Stimulated activated CD4-positive, alpha-beta T cell treated with anti-CD3 and anti-CD28 coated beads, Interleukin-2, amount 100 ng/mL, for 4 hours (primary cell): ENCODE results near the gene MRPL55.

Source experiments
- DNase-seq: peaks from one replicate; pipeline ENCODE4 v3.0.0-alpha.2; 2020; ENCODE audit warnings: low read depth

The MRPL55 gene

DNA sequence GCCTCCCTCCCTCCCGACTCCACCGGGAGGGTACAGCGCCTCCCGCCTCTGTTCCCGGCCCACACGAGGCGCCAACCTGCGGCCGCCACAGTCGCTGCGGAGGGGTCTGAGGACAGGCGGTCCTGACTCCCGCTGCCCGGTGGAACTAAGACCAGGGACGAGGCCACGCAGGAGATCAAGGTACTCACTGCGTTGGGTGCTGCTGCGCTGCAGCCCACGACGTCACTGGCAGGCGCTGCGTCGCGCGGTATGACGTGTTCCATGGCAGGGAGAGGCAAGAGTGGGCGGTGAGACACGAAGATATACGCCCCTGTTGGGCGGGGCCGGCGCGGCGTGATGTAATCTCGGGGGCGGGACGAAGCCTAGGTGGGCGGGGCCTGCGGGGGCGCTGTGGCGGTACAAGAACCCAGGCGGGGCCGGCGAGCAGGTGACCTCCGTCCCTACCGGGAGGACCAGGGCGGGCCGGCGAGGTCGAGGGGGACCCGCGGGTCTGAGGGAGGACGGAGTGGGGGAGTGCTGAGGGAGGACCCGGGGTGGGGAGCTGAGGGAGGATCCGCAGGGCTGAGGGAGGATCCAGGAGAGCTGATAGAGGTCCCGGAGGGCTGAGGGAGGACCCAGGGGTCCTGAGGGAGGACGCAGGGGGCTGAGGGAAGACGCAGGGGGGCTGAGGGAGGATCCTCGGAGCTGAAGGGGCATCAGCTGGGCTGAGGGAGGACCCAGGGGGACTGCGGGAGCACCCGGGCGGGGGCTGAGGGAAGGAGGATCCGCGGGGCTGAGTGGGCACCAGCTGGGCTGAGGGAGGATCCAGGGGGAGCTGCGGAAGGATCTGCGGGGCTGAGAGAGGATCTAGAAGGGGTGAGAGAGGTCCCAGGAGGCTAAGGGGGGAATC is at the start of gene MRPL55:
Gene MRPL55 (minus strand): TSS at position 227 of the 889 bp plus-strand sequence. CDS start 1,039 bp downstream, outside the sequence.
- DNase-seq, result peak; percentile 97

- DNase-seq, result no peak
Observed at GRCh38 chr1:228158151-228159007, 49.3 kb upstream of the MRPL55 start.

DNA sequence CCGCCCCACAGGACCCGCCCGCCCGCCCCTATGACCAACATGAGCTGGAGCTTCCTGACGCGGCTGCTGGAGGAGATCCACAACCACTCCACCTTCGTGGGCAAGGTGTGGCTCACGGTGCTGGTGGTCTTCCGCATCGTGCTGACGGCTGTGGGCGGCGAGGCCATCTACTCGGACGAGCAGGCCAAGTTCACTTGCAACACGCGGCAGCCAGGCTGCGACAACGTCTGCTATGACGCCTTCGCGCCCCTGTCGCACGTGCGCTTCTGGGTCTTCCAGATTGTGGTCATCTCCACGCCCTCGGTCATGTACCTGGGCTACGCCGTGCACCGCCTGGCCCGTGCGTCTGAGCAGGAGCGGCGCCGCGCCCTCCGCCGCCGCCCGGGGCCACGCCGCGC is 48.6 kb upstream of the MRPL55 start:
- DNase-seq, result no peak

DNA sequence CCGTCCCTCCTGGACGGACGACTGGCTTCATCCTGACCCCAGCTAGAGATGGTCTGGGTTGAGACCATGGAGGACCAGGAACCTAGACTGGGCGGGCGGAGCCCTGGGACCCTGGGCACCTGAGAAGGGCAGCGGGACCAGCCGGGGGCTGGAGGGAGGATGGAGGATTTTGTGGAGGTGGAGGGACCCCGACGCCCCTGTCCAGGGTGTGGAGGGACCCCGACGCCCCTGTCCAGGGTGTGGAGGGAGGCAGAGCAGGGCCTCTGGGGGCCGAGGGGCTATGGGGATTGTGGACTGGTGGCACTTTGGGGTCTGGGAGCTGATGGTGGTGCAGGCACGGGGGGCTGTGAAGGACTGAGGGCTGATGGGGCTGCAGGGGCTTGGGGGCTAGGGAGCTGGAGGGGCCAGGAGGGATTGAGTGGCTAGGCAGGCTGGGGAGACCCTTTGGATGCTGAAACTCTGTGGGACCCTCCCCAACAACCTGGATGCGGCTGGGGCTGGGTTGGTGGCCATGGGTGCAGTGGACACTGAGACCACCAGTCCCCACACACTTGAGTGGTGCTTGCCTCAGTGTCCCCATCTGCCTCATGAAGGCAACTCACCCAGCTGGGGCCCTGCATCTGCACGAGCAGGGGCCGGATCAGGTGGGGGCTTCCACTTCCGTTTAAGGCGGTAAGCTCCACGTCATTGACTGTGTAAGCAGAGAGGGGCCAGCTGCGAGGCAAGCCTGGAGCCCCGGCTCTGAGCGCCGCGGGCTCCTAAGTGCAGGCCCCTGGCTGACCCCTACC is 48.0 kb upstream of the MRPL55 start:
- no peak for DNase-seq

DNA sequence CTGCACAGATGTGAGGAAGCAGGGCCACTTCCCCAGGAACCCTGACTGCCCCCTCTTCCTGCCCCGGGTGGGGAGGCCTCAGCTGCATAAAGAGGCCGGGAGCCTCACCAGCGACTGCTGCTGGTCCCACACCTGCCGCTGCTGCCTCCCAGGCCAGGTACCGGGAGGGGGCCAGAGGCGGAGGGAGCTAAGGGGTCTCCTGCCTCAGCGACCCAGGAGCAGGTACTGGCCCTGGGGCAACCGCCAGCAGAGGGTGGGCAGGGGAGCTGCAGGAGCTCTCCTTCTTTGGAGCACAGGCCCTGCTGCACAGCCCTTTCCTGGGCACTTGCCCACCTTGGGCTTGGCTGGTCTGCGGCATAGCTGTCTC is 47.4 kb upstream of the MRPL55 start:
- DNase-seq, result no peak

DNA sequence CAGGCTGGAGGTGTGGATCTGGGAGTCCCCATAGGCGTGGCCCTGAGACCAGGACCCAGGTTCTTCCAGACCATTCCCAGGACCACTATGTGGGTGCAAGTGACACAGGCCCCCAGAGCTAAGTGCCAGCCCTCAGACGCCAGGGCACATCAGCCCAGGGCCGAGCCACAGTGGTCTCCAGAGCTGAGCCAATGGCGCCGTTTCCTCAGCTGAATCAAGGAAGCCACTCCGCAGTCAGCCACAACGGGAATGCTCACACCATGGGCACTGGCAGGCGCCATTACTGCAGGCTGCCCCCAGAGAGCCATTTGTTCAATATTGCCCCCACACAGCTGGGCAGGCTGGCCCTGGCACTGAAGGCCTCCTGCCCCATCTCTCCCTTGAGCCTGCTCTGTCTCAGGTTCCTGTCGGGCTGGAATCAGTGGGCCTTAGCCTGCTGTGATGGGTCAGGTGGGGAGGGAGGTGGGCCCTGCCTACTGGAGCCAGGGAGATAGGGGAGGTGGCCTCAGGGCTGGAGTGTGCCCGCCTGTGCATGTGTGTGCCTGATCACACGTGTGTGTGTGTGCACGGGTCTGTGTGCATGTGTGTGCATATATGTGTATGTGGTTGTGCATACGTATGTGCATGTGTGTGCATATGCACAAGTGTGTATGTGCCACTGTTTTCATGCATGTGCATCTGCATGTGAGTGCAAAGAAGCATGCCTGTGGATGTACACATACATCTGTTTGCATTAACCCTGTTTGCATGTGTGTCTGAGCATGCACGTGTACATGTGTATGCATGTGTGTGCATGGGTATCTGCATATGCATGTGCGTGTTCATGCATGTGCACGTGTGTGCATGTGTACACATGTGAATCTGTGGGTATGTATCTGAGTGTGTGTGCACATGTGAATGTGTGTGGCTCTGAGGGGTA is 46.8 kb upstream of the MRPL55 start:
- no peak for DNase-seq

GRCh38 chr1:228154670-228155571 is 45.8 kb upstream of the MRPL55 start:
- DNase-seq, result peak; percentile 51

DNA sequence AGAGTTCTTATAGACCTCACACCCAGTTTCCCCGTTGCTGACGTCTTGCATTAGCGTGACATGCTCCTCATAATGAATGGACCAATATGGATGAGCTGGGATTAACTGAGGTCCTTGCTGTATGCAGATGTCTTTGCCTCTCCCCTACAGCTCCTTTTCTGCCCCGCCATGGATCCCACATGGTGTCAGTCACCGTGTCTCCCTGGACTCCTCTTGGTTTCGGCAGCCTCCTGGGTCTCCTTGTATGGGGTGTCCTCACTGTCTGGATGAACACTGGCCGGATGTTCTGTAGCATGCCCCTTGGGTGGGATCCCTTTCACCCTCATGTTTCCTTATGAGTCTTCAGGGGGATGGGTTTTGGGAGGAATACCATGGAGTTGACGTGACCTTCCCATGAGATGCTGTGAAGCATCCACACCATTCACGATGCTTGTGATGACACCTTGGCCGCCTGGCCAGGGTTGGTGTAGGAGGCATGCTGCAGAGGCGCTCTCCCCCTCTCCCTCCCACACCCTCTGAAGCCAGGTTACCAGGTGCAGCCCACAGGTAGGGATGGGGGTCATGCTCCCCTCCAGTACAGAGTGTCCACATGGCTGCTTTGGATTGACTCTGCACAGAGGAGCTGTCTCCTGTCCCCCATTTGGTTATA is 45.0 kb upstream of the MRPL55 start:
- no peak for DNase-seq

DNA sequence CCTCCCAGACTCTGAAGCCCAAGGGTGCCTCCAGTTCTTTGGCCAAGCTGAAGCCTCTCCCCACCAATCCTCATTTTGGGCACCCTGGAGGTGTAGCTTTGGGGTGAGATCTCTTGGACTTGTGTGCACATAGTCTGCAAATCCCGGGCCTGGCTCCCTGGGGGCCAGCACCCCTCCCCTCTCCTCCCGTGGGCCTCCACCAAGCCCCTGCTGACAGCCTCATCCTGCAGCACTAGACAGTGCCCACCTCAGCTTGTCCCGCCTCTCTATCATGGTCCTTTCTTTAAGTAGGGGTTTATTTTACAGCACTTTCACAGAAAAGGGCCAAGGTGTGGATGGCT is 43.8 kb upstream of the MRPL55 start:
- no peak for DNase-seq

- DNase-seq, result no peak
Observed at GRCh38 chr1:228152097-228152917, 43.2 kb upstream of the MRPL55 start.

GRCh38 chr1:228151180-228151925 is 42.3 kb upstream of the MRPL55 start:
- no peak for DNase-seq

DNA sequence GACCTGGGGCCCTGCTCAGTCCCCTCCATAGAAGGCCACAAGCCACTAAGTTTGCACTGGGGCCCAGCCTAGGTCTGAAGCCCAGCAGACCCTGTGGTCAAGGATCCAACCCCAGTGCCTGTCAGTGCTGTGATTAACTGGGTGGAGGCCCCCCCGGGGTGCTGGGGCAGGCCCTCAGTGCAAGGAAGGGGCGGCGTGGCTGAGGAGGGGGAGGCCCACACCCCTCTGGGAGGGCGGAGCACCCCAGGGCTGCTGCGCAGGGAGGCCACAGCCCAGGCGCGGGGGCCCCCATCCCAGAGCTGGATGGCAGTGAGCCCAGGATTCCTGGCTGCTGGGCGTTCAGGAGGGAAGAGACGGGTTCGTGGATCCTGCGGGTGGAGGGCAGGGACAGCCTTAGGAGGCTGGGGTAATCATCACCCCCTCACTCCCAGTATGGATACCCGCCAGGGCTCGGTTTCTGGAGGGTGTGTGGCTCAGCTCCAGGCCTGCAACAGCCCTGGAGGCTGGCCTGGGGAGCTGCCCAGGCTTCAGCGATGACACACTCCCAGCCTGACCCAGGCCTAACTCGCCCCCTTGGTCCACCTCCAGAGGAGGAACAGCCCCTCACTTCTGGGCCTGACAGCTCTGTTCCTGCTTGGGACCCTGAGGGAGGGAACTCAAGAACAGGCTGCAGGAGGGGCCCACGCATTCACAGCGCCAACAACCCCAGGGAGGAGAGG is 41.5 kb upstream of the MRPL55 start:
- DNase-seq, result no peak

GRCh38 chr1:228150120-228150460 is 41.0 kb upstream of the MRPL55 start:
- no peak for DNase-seq

DNA sequence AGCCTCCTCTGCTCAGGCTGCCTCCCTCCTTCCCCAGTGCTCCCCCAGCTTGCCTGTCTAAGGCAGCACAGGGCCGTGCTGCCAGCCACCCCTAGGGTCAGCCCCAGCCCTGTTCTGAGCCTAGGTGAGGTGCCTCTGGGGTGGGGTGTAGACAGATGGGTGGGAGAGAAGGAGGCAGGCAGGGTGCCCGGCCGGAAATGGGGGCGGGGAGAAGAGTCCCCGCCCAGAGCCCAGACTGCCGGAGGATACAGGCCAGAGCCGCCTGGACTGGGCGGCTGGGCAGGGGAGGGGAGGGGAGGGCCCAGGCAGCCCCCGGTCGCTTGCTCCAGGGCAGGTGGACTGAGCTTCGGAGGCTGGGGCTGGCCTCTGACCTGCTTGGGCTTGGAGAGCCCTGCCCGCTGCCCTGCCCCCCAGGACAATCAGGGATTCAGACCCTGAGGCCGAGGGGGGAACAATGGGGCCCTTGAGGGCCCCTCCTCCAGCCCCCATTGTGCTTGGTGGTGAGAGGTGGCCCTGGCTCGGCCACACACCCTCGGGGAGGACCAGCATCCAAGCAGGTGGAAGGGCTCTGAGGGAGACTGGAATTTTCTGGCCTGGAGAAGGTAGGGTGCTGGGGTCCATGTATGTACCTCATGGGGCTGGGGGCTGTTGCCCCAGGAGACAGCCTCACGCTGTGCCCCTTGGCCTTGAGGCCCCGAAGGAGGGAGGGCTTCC is 40.5 kb upstream of the MRPL55 start, which contains the start of gene GJC2:
Gene GJC2 (plus strand): TSS at position 525 of the 714 bp plus-strand sequence. CDS start 7,829 bp downstream, outside the sequence.
- DNase-seq, result no peak

DNA sequence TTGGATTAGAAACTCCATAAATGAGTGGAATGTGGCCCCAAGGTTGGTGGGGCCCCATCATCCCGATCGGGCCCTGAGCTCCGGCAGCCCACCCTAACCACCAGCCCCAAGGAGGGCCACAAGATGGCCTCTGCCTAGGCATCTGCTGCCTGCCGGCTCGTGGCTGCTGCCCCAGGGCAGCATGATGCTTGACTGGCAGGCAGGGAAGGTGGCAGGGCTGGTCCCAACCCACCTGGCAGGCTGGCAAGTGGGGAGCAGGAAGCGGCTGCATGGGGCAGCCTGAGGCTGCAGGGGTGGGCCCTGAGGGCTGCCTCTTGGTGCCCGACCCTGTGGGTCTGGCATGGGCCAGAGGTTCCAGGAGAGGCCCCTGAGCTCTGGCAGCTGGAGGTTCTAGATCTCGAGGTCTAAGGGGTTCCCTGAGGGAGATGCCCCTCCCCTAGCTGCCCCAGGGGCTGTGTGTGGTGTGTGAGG is 39.9 kb upstream of the MRPL55 start:
- DNase-seq, result no peak

DNA sequence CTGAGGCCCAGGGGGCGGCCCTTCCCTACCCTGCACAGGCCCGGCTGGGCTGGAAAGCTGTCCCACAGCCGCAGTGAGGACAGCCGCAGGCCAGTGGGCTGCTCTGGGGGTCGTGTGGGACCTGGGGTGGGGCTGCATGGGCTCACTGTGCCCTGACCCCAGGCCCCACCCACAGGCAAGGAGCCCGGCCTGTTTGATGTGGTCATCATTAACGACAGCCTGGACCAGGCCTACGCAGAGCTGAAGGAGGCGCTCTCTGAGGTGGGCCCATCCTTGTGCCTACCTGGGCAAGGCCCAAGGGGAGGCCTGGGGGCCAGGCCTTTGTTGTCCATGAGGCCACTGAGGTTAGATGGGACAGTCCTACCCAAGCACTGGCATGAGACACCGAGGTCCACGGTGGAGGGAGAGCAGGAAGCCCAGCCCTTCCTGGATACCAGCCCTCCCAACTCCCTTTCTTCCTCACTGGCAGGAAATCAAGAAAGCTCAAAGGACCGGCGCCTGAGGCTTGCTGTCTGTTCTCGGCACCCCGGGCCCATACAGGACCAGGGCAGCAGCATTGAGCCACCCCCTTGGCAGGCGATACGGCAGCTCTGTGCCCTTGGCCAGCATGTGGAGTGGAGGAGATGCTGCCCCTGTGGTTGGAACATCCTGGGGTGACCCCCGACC is 39.2 kb upstream of the MRPL55 start:
- no peak for DNase-seq
